BJ (cell line): ENCODE results near the gene MVD. TPM values are rescaled to one million over a fixed set of nuclear protein-coding genes. Genes with fewer than 3 reads are reported as not detected.

Experiments
- CTCF ChIA-PET: fragments of 350-600 bp; formaldehyde crosslinking; extraction: SDS; loops from one replicate; lab custom pipeline; 2021; ENCODE audit warnings: antibody characterized with exemption, inconsistent platforms; lab: Yijun Ruan, JAX
- POLR2A ChIA-PET: fragments of 300-600 bp; sonication (Branson Sonifier 250); formaldehyde crosslinking; extraction: SDS; loops from one replicate; lab custom pipeline; 2021; ENCODE audit warnings: antibody characterized with exemption; lab: Charles Lee
- DNase-seq: peaks from one replicate; pipeline ENCODE4 v3.0.0-alpha.2; 2011; ENCODE audit warnings: low read depth
- H3K27me3 ChIP-seq: 2 replicates; pipeline ENCODE4 v1.6.0; 2011; ENCODE audit warnings: low read length; ENCODE audit not compliant: control insufficient read depth, insufficient read depth
- H3K36me3 ChIP-seq: 2 replicates; pipeline ENCODE4 v1.5.1; 2011; ENCODE audit warnings: low read length; ENCODE audit not compliant: control insufficient read depth, insufficient read depth
- H3K4me3 ChIP-seq: 2 replicates; pipeline ENCODE4 v1.5.1; 2011; ENCODE audit warnings: low read depth, mild to moderate bottlenecking, control low read depth, low read length
- polyA plus RNA-seq: library from polyadenylated mRNA; depleted of rRNA; stranded (reverse); fragments of >200 nt; gene quantifications from 2 replicates; pipeline ENCODE4 v1.2.3, GENCODE V29; 2011
- TF ChIP-seq, protein P1 (sequence below): IDR thresholded peaks from 2 replicates; pipeline ENCODE4 v1.5.1; 2011; ENCODE audit warnings: low read depth, mild to moderate bottlenecking, control low read depth, inconsistent platforms, low read length, moderate library complexity; ENCODE audit not compliant: insufficient read depth

Gene MVD
- polyA plus RNA-seq, 1 experiment: 17.4 TPM

DNA sequence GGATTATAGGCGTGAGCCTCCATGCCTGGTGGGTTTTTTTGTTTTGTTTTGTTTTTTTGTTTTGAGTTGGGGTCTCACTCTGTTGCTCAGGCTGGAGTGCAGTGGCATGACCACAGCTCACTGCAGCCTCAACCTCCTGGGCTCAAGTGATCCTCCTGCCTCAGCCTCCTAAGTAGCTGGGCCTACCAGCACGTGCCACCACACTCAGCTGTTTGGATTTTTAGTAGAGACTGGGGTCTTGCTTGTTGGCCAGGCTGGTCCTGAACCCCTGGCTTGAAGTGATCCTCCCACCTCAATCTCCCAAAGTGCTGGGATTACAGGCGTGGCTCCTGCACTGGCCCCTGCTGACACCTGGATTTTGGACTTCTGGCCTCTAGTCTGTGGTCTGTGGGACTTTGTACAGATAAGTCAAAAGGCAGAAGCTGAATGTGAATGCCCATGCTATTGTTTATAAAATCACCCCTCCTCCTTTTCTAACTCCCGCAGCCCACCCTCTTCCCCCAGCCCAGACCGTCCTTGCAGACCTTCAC is 17.7 kb upstream of the MVD start:
- POLR2A ChIA-PET: no interaction called here
- TF ChIP-seq, protein P1, sequence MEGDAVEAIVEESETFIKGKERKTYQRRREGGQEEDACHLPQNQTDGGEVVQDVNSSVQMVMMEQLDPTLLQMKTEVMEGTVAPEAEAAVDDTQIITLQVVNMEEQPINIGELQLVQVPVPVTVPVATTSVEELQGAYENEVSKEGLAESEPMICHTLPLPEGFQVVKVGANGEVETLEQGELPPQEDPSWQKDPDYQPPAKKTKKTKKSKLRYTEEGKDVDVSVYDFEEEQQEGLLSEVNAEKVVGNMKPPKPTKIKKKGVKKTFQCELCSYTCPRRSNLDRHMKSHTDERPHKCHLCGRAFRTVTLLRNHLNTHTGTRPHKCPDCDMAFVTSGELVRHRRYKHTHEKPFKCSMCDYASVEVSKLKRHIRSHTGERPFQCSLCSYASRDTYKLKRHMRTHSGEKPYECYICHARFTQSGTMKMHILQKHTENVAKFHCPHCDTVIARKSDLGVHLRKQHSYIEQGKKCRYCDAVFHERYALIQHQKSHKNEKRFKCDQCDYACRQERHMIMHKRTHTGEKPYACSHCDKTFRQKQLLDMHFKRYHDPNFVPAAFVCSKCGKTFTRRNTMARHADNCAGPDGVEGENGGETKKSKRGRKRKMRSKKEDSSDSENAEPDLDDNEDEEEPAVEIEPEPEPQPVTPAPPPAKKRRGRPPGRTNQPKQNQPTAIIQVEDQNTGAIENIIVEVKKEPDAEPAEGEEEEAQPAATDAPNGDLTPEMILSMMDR: no peak
- Histone ChIP-seq H3K36me3 (peaks cover 2% of the 10 kb centered on the region; the same call in 1 of the 2 replicates), H3K4me3 (no peak overlapping the region), H3K27me3 (0 out of 2 replicates have a peak, but pooled peaks cover 2% of the 10 kb centered on the region)
- CTCF ChIA-PET: no interaction called here
- no peak for DNase-seq

DNA sequence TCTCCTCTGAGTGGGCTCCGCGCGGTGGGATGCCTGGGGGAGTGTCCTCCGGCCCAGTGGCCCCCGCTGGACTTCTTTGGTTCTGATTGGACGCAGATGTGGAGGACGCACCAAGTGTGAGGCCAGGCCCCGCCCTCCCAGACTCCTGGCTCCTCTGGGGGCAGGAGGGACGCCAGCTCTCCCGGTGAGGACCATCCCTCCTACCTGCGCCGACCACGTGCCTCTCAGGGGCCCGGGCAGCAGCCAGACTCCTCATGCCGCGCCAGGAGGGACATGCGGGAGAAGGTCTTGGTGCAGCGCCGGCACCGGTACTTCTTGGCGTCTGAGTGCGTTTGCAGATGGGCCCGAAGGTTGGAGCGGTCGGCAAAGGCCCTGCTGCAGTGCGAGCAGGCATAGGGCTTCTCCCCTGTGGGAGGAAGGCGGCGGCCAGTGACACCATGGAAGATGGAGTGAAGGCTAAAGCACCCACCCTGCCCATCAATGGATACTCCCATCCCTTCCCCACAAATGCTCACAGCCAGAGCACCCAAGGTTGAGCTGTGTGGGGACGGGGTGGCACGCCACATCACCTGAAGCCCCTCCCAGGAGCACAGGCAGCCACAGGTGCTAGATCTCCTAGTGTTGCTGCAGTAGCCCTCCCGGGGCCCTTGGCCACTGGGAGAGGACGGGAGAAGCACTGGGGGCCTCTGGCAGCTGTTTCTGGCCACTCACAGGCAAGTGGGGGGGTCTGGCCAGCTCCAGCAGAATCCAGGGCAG is 15.5 kb upstream of the MVD start:
- TF ChIP-seq, protein P1: no peak
- H3K27me3 ChIP-seq: 0 out of 2 replicates have a peak, but pooled peaks cover 2% of the 10 kb centered on the region
- peaks cover 3% of the 10 kb centered on the region; the same call in 1 of the 2 replicates for H3K36me3 ChIP-seq
- ChIA-PET POLR2A (no interaction called here), CTCF (interaction anchor here (1.5 kb wide), 1 partner anchor 9 kb away, joined by 3 read pairs; no protein-coding TSS in a partner anchor)
- DNase-seq: no peak
- no peak overlapping the region for H3K4me3 ChIP-seq

DNA sequence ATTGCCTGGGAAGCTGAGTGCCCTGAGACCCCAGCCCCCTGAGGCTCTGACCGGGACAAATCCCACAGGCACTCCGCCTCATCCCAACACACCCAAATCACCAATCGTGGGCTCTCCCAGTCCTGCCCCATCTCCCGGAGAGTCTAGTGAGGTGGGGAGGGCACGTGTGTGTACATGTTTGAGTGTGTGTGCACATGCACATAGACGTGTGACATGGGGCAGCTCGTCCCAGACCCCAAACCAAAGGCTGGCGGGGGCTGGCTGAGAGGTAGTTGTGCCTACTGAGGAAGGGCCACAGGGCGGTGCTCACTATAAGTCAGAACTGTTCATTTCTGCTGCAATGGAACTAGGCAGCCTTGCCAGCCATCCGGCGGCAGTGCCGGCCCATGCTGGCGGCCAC is 14.8 kb upstream of the MVD start:
- TF ChIP-seq, protein P1: no peak
- Histone ChIP-seq H3K27me3 (0 out of 2 replicates have a peak, but pooled peaks cover 2% of the 10 kb centered on the region), H3K36me3 (peaks cover 3% of the 10 kb centered on the region; the same call in 1 of the 2 replicates), H3K4me3 (no peak overlapping the region)
- CTCF ChIA-PET: interaction anchor here (1.5 kb wide), 1 partner anchor 10 kb away, joined by 3 read pairs; no protein-coding TSS in a partner anchor
- POLR2A ChIA-PET: no interaction called here
- DNase-seq: no peak

DNA sequence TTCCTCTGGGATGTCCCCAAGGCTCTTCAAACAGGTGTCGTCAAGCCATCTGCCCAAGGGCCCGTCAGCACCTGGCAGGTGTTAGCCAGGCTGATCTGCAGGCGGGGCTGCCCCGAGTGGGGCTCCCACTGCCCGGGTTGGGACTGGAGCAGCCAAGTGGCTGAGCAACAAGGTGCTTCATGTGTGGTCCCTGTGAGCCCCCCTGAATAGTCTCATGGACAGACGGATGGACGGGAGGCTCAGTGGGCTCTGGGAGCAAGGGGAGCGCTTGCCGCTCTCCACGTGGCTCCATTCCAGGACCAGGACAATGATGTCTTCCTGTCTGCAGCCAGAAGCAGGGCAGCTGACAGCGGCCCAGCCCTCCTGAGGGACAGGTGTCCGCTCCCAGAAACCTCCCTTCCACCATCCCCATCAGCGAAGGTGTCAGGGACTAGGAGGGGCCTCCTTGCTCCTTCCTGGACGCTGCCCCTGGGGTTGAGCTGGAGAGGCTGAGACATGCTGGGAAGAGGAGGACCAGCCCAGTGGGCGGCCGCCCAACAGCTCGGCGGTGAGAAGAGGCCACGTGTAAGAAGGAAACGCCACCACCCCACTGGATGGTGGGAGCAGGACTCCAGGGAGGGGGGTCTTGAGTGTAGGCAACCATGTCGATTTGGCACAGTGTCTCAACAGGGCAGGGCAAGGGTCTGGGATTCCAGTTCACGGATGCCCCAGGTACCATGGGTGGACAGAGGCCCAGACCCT is 13.8 kb upstream of the MVD start:
- CTCF ChIA-PET: no interaction called here
- DNase-seq: no peak
- Histone ChIP-seq H3K36me3 (peaks cover 3% of the 10 kb centered on the region; the same call in 1 of the 2 replicates), H3K4me3 (no peak overlapping the region), H3K27me3 (0 out of 2 replicates have a peak, but pooled peaks cover 2% of the 10 kb centered on the region)
- POLR2A ChIA-PET: no interaction called here
- TF ChIP-seq, protein P1: no peak
